ENCODE results near the gene CNPY1. TPM values are rescaled to one million over a fixed set of nuclear protein-coding genes. Genes with fewer than 3 reads are reported as not detected.

The CNPY1 gene
- total and polyA plus RNA-seq, 12 donors, result not detected

- no peaks in the 10 kb centered on the region for H3K36me3 ChIP-seq (replicated peaks in 1 of 2)
- no peak overlapping the region for H3K4me3 ChIP-seq
- no peaks in the 10 kb centered on the region for H3K9me3 ChIP-seq (replicated peaks in 1 of 3)
- H3K4me1 ChIP-seq (replicated peaks in 1 of 2), result no peaks in the 10 kb centered on the region
- WGBS, 4 donors, result 78 to 87% (median 82%) methylated on average over 13 to 33 of the region's 33 CpGs
- no peak overlapping the region for H3K27ac ChIP-seq
- DNase-seq, result no peak
- TF ChIP-seq CTCF (IDR thresholded peaks at IDR 0.05) (no peak), POLR2A (IDR thresholded peaks at IDR 0.05) (no peak)
- H3K27me3 ChIP-seq, result peaks cover 19% of the 10 kb centered on the region
- intact Hi-C loops (cut with DNase I), result no loop called here
Observed at GRCh38 chr7:155493744-155494538, 52.4 kb downstream of the CNPY1 start.

- WGBS, 4 donors, result 46 to 81% (median 56%) methylated on average over 11 of the region's 11 CpGs
- Histone ChIP-seq H3K27ac (no peak overlapping the region), H3K9me3 (replicated peaks in 1 of 3) (no peaks in the 10 kb centered on the region), H3K36me3 (replicated peaks in 1 of 2) (no peaks in the 10 kb centered on the region), H3K4me1 (replicated peaks in 1 of 2) (no peaks in the 10 kb centered on the region), H3K27me3 (peaks cover 23% of the 10 kb centered on the region), H3K4me3 (no peak overlapping the region)
- no peak for TF ChIP-seq POLR2A (IDR thresholded peaks at IDR 0.05)
- TF ChIP-seq CTCF (IDR thresholded peaks at IDR 0.05), result no peak
- intact Hi-C loops (cut with DNase I), result no loop called here
- no peak for DNase-seq
Observed at GRCh38 chr7:155491812-155492211, 54.5 kb downstream of the CNPY1 start.

- intact Hi-C loops (cut with DNase I), result no loop called here
- DNase-seq, result peak in 6 of 7 donors; percentile 21 to 64 (median 36)
- WGBS, 4 donors, result 22 to 52% (median 29%) methylated on average over 41 to 47 of the region's 47 CpGs
- Histone ChIP-seq H3K4me3 (peak overlapping the region in 1 of 4 donors; percentile 26), H3K36me3 (replicated peaks in 1 of 2) (no peaks in the 10 kb centered on the region), H3K9me3 (replicated peaks in 1 of 3) (no peaks in the 10 kb centered on the region), H3K27me3 (peaks cover 24% of the 10 kb centered on the region), H3K27ac (peak overlapping the region in 1 of 5 donors; percentile 27), H3K4me1 (replicated peaks in 1 of 2) (no peaks in the 10 kb centered on the region)
- TF ChIP-seq CTCF (IDR thresholded peaks at IDR 0.05) (no peak), POLR2A (IDR thresholded peaks at IDR 0.05) (no peak)
Observed at GRCh38 chr7:155490697-155491628, 55.4 kb downstream of the CNPY1 start.

Data from adrenal gland (tissue), 12 donors.